Left lung (tissue), 10 donors: Measurements from ENCODE around the gene PDCD2. TPM values are rescaled to one million over a fixed set of nuclear protein-coding genes. Genes with fewer than 3 reads are reported as not detected.
A peak's percentile ranks its signal among the peaks of the same experiment; 100 is the strongest.

Experiments
- ATAC-seq: fragments of 200-7000 bp; cut with Tn5 transposase; one replicate; pipeline ENCODE4 v1.9.1; 2020; ENCODE audit warnings: moderate library complexity
- DNase-seq, 4 donors: peaks; one replicate each; pipeline ENCODE4 v3.0.0-alpha.2; 2013 to 2020
- H3K27ac ChIP-seq, 2 donors: fragments of 200-600 bp; sonication (generic) in 1 of 2; one replicate each; pipeline versions ENCODE4 v1.5.0 to v1.8.0; 2020 to 2021
- H3K27me3 ChIP-seq, 2 donors: fragments of 200-600 bp; sonication (generic) in 1 of 2; one replicate each; pipeline versions ENCODE4 v1.5.0 to v1.8.0; 2020 to 2021
- H3K36me3 ChIP-seq, 2 donors: fragments of 200-600 bp; sonication (generic) in 1 of 2; one replicate each; pipeline versions ENCODE4 v1.5.0 to v1.8.0; 2020 to 2021
- H3K4me1 ChIP-seq, 2 donors: fragments of 200-600 bp; one replicate each; pipeline ENCODE4 v1.8.0; 2021
- H3K4me3 ChIP-seq, 2 donors: fragments of 200-600 bp; sonication (generic) in 1 of 2; one replicate each; pipeline versions ENCODE4 v1.5.0 to v1.8.0; 2020 to 2021; ENCODE audit warnings: mild to moderate bottlenecking in 1 of 2
- H3K9me3 ChIP-seq, 2 donors: fragments of 200-600 bp; sonication (generic) in 1 of 2; one replicate each; pipeline versions ENCODE4 v1.5.0 to v1.8.0; 2020 to 2021
- intact Hi-C, 2 donors: fragments of 100-400 bp; cut with DNase I; formaldehyde crosslinking; loops; one replicate each; pipeline versions ENCODE4 v1.11.2 to v1.14.2; 2022
- polyA plus RNA-seq, 6 donors: library from polyadenylated mRNA; unstranded; fragments of 120-200 nt; gene quantifications; one replicate each; pipeline ENCODE4 v1.2.1, GENCODE V29; 2013; ENCODE audit not compliant: insufficient read length in 6 of 6
- total RNA-seq, 2 donors: library from RNA; stranded (reverse); fragmentation: NEBNext Ultra II Directional; extraction: Animal tissue kit (Norgen Biotek cat#: 25700); gene quantifications; one replicate each; pipeline ENCODE4 v1.2.1, GENCODE V29; 2021
- TF ChIP-seq, protein P1 (sequence below), 2 donors: fragments of 200-600 bp; sonication (generic) in 1 of 2; IDR thresholded peaks; one replicate each; pipeline versions ENCODE4 v1.5.0 to v1.8.0; 2021; ENCODE audit warnings: antibody characterized with exemption in 2 of 2
- donor health status: DM: no; HTN: yes; CAD: no.
- donor health status: DM: no; HTN: no; CAD: no.

Gene PDCD2
- total and polyA plus RNA-seq, 8 donors, result 39.7 to 72.4 (median 64.9) TPM

DNA sequence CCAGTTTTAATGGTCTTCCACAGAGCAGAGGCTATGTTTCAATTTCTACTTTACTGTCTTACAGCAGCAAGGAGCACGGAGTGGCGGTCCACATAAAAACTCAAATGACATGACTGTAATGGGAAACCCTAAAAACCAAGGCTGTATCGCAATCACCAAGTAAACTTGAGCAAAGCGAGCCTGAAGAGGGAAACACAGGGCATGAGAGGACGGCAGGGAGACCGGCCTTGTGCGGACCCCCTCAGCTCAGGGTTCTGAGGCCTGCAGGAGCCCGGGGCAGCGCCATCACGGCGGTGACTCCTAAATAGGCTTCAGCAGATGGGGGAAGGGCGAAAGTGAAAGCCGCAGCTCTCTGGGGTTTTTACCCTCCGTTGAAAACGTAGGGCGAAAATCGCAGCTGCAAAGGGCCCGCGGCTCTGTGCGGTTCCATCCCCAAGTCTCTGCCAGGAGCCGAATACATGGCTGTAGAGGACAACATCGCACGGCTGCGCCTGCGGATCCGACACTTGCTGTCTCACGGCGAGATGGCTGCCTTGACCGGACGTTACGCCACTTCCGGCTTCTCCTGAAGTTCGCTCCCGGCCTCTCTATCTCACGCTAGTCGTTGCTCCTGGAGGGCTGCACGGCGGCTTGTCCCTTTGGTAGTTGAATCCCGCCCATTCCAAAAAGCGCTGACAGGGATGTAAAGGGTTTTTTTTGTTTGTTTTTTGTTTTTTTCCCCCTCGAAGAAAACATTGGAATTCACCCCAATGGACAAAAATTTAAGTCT, 31.5 kb downstream of the PDCD2 start, which contains the start of gene PSMB1:
PSMB1 (minus strand) TSS at position 543 of the 769 bp plus-strand sequence; CDS start at position 478, 65 bp downstream.
- intact Hi-C loops, result no loop called here

DNA sequence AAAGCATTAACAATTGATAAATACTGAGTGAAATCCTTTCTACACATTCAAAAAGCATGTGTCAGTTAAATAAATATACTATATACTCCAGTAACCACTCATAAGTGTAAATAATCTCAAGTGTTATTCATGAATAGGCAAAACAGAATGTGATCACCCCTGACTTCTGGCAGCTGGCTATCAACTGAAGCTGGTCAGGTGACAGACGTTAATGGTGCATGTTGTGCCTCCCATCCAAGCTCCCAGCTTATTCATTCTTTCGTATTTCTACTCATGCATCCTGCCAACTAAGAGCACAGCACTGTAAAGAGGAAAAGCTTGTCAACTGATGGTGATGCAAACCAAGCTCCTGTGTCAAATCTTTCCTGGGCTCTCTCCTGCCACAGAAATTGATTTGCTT, 39.0 kb downstream of the PDCD2 start:
- DNase-seq (no peak), ATAC-seq (peak; percentile 80)
- Histone ChIP-seq H3K4me3 (no peak overlapping the region), H3K27ac (no peak overlapping the region), H3K4me1 (peaks cover 4 to 15% of the 10 kb centered on the region in 2 donors), H3K9me3 (no peaks in the 10 kb centered on the region), H3K27me3 (no peaks in the 10 kb centered on the region), H3K36me3 (peaks cover 0 to 94% of the 10 kb centered on the region in 2 donors)
- TF ChIP-seq, protein P1, sequence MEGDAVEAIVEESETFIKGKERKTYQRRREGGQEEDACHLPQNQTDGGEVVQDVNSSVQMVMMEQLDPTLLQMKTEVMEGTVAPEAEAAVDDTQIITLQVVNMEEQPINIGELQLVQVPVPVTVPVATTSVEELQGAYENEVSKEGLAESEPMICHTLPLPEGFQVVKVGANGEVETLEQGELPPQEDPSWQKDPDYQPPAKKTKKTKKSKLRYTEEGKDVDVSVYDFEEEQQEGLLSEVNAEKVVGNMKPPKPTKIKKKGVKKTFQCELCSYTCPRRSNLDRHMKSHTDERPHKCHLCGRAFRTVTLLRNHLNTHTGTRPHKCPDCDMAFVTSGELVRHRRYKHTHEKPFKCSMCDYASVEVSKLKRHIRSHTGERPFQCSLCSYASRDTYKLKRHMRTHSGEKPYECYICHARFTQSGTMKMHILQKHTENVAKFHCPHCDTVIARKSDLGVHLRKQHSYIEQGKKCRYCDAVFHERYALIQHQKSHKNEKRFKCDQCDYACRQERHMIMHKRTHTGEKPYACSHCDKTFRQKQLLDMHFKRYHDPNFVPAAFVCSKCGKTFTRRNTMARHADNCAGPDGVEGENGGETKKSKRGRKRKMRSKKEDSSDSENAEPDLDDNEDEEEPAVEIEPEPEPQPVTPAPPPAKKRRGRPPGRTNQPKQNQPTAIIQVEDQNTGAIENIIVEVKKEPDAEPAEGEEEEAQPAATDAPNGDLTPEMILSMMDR (IDR thresholded peaks at IDR 0.05), result no peak
- intact Hi-C loops, result no loop called here

More for the DNA sequence above, 31.5 kb downstream of the PDCD2 start, which contains the start of gene PSMB1:
- Histone ChIP-seq H3K4me1 (peaks cover 31 to 58% of the 10 kb centered on the region in 2 donors), H3K27me3 (no peaks in the 10 kb centered on the region), H3K9me3 (no peaks in the 10 kb centered on the region), H3K4me3 (peak within 1 kb of the TSS; percentile 77 to 84), H3K27ac (peak within 1 kb of the TSS; percentile 92 to 97), H3K36me3 (peaks cover 0 to 33% of the 10 kb centered on the region in 2 donors)
- TF ChIP-seq, protein P1 (IDR thresholded peaks at IDR 0.05), result no peak
- ATAC-seq (peak; percentile 90), DNase-seq (peak; percentile 94 to 97 (median 96))

DNA sequence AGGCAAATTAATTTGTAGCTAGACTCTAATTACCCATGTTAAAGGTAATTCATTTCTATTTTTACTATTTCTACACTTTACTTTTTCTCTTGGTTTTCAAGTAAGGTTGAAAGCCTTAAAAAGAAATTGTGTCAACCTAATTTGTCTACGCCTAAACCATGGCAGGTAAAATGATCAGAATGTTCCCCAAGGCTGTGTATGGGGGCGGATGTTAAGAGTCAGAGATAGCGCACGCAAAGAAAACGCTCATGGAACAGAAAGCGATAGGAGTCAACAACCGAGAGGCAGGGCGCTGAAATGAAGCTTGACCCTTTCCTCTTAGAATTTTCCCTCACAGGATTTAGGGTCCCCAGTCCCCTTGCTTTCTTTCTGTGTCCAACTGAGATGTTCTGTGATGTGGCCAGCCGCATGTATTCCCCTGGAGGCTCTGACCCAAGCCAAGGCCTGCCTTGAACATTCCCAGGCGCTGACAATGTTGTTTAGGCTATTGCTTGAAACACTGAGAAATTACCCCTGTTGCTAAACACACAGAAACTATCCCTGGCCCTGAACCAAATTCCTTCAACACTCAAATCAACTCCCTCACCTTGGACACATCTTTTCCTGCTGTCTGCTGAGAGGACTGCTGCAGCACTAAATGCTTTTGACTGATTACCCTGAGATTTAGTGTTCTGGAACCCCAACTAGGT, 42.3 kb downstream of the PDCD2 start:
- no peak for DNase-seq
- Histone ChIP-seq H3K9me3 (no peaks in the 10 kb centered on the region), H3K36me3 (peaks cover 0 to 99% of the 10 kb centered on the region in 2 donors), H3K27me3 (no peaks in the 10 kb centered on the region), H3K27ac (no peak overlapping the region), H3K4me1 (peaks cover 0 to 3% of the 10 kb centered on the region in 2 donors), H3K4me3 (no peak overlapping the region)
- TF ChIP-seq, protein P1 (IDR thresholded peaks at IDR 0.05), result no peak
- intact Hi-C loops, result no loop called here
- ATAC-seq, result no peak

DNA sequence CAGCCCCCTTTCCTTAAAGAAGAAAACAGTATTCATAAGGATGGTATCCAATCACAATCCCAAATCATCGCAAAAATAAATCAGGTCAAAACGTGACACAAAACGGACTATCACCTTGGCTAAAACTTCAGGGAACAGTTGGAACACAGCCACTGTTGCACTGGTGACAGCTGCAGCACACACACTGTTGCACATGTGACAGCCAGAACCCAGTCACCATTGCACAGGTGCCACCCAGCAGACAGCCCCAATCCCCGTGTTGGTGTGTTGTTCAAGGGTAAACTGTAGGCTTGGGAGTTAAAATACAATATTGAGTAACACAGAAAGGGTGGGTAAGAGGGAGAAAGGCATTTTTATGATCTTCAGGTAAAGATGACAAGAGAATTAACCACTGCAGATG, 47.1 kb downstream of the PDCD2 start:
- intact Hi-C loops, result no loop called here

More for the DNA sequence above, 47.1 kb downstream of the PDCD2 start:
- peaks cover 0 to 98% of the 10 kb centered on the region in 2 donors for H3K36me3 ChIP-seq
- H3K27ac ChIP-seq, result no peak overlapping the region
- TF ChIP-seq, protein P1 (IDR thresholded peaks at IDR 0.05), result no peak
- no peaks in the 10 kb centered on the region for H3K4me1 ChIP-seq
- H3K27me3 ChIP-seq, result no peaks in the 10 kb centered on the region
- no peak for ATAC-seq
- no peak overlapping the region for H3K4me3 ChIP-seq
- H3K9me3 ChIP-seq, result no peaks in the 10 kb centered on the region
- DNase-seq, result no peak
